ENCODE measurements around the gene COL2A1. TPM values are rescaled to one million over a fixed set of nuclear protein-coding genes. Genes with fewer than 3 reads are reported as not detected.
A peak's percentile ranks its signal among the peaks of the same experiment; 100 is the strongest.

COL2A1 gene
- total RNA-seq, 4 donors from 2014 or later = 0.16 to 4.2 (median 1.9) TPM

DNA sequence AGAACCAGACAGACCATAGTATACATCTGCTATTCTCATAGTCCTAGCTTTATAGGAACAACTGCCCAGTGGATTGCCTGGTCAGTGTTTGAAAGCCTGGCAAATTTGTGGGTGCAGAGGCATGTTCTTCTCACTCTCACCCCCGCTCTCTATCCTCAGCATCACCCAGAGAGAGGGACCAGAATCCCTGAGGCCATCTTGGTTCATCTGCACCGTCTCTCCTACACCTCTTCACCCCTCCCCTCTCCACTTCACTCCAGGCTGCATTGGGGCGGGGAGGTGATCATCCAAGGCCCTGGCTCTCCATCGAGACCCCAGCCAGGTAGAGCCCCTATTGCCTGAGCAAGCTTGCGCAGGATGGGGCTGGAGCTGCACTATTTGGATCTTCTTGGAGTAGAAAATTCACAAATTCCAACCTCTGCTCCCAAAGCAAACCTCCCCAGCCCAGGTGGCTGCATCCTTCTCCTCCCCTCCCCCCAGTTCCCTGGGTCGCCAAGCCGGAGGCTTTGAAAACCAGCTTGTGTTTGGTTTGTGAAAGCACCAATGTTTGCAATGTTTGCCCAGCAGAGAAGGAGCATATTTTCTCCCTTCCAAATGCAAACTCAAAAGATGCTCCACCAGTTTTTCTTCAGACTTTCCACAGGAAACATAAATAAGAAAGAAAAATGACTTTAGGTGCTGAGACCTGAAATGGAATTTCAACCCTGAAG, 18.6 kb upstream of the COL2A1 start:
- no peak overlapping the region for H3K27ac ChIP-seq
- intact Hi-C loops (cut with DNase I; ENCODE audit: low total_unique reads) = no loop called here
- H3K4me1 ChIP-seq = peaks cover 0 to 25% (median 8%) of the 10 kb centered on the region in 4 donors
- TF ChIP-seq POLR2AphosphoS5 (IDR thresholded peaks at IDR 0.05) (no peak), EP300 (IDR thresholded peaks at IDR 0.05; ENCODE audit: low read depth) (no peak)
- TF ChIP-seq, protein P1, sequence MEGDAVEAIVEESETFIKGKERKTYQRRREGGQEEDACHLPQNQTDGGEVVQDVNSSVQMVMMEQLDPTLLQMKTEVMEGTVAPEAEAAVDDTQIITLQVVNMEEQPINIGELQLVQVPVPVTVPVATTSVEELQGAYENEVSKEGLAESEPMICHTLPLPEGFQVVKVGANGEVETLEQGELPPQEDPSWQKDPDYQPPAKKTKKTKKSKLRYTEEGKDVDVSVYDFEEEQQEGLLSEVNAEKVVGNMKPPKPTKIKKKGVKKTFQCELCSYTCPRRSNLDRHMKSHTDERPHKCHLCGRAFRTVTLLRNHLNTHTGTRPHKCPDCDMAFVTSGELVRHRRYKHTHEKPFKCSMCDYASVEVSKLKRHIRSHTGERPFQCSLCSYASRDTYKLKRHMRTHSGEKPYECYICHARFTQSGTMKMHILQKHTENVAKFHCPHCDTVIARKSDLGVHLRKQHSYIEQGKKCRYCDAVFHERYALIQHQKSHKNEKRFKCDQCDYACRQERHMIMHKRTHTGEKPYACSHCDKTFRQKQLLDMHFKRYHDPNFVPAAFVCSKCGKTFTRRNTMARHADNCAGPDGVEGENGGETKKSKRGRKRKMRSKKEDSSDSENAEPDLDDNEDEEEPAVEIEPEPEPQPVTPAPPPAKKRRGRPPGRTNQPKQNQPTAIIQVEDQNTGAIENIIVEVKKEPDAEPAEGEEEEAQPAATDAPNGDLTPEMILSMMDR (IDR thresholded peaks at IDR 0.05) = no peak
- DNase-seq = no peak
- in situ Hi-C loops (cut with MboI; ENCODE audit: low pct_ligation_motif_present in 1 of 4, low pct_unique_long_range_greater_than_20kb in 1 of 4, low sequenced_read_pairs in 3 of 4) = no loop called here
- H3K4me3 ChIP-seq = no peak overlapping the region
- 63 to 70% methylated on average over 2 to 7 of the region's 7 CpGs for WGBS, 2 donors (ENCODE audit: low coverage in 1 of 2)
- no peaks in the 10 kb centered on the region for H3K9me3 ChIP-seq
- peaks cover 8% of the 10 kb centered on the region for H3K27me3 ChIP-seq
- H3K36me3 ChIP-seq = no peaks in the 10 kb centered on the region

- H3K4me1 ChIP-seq = peaks cover 0 to 25% (median 10%) of the 10 kb centered on the region in 4 donors
- H3K36me3 ChIP-seq = no peaks in the 10 kb centered on the region
- H3K9me3 ChIP-seq = no peaks in the 10 kb centered on the region
- 33 to 50% methylated on average over 3 of the region's 3 CpGs for WGBS, 2 donors (ENCODE audit: low coverage in 1 of 2)
- H3K27me3 ChIP-seq = peaks cover 8% of the 10 kb centered on the region
- no peak for DNase-seq
- intact Hi-C loops (cut with DNase I; ENCODE audit: low total_unique reads) = no loop called here
- in situ Hi-C loops (cut with MboI; ENCODE audit: low pct_ligation_motif_present in 1 of 4, low pct_unique_long_range_greater_than_20kb in 1 of 4, low sequenced_read_pairs in 3 of 4) = no loop called here
- peak overlapping the region in 2 of 4 donors; percentile 22 to 60 for H3K27ac ChIP-seq
- H3K4me3 ChIP-seq = no peak overlapping the region
- TF ChIP-seq, protein P1 (IDR thresholded peaks at IDR 0.05) = no peak
- TF ChIP-seq POLR2A (IDR thresholded peaks at IDR 0.05) = no peak
- TF ChIP-seq EP300 (IDR thresholded peaks at IDR 0.05; ENCODE audit: low read depth) = no peak
- TF ChIP-seq POLR2AphosphoS5 (IDR thresholded peaks at IDR 0.05) = no peak
These were observed 17.9 kb upstream of the COL2A1 start for GRCh38 chr12:48022180-48022521.

GRCh38 chr12:48021485-48022179, 17.4 kb upstream of the COL2A1 start:
- in situ Hi-C loops (cut with MboI; ENCODE audit: low pct_ligation_motif_present in 1 of 4, low pct_unique_long_range_greater_than_20kb in 1 of 4, low sequenced_read_pairs in 3 of 4) = no loop called here
- 19% methylated on average over 5 of the region's 5 CpGs; no CpG with 5 or more reads in 1 of the 2 donors for WGBS, 2 donors (ENCODE audit: low coverage in 1 of 2)
- peaks cover 8% of the 10 kb centered on the region for H3K27me3 ChIP-seq
- peak in 1 of 3 donors; percentile 7 for TF ChIP-seq POLR2AphosphoS5 (IDR thresholded peaks at IDR 0.05)
- TF ChIP-seq, protein P1 (IDR thresholded peaks at IDR 0.05) = peak in 1 of 5 experiments; percentile 21
- TF ChIP-seq POLR2A (IDR thresholded peaks at IDR 0.05) = no peak
- intact Hi-C loops (cut with DNase I; ENCODE audit: low total_unique reads) = no loop called here
- H3K9me3 ChIP-seq = no peaks in the 10 kb centered on the region
- H3K4me3 ChIP-seq = no peak overlapping the region
- H3K4me1 ChIP-seq = peaks cover 0 to 25% (median 10%) of the 10 kb centered on the region in 4 donors
- peak; percentile 55 for DNase-seq
- no peaks in the 10 kb centered on the region for H3K36me3 ChIP-seq
- H3K27ac ChIP-seq = peak overlapping the region in 3 of 4 donors; percentile 22 to 60 (median 49)

- no peak for DNase-seq
- H3K36me3 ChIP-seq = no peaks in the 10 kb centered on the region
- in situ Hi-C loops (cut with MboI; ENCODE audit: low pct_ligation_motif_present in 1 of 4, low pct_unique_long_range_greater_than_20kb in 1 of 4, low sequenced_read_pairs in 3 of 4) = no loop called here
- no peaks in the 10 kb centered on the region for H3K9me3 ChIP-seq
- H3K4me3 ChIP-seq = no peak overlapping the region
- TF ChIP-seq EP300 (IDR thresholded peaks at IDR 0.05; ENCODE audit: low read depth) = no peak
- WGBS, 2 donors (ENCODE audit: low coverage in 1 of 2) = 63 to 79% methylated on average over 3 of the region's 3 CpGs
- peaks cover 0 to 25% (median 10%) of the 10 kb centered on the region in 4 donors for H3K4me1 ChIP-seq
- H3K27me3 ChIP-seq = peaks cover 8% of the 10 kb centered on the region
- intact Hi-C loops (cut with DNase I; ENCODE audit: low total_unique reads) = no loop called here
- no peak overlapping the region for H3K27ac ChIP-seq
These were observed 15.5 kb upstream of the COL2A1 start for GRCh38 chr12:48019639-48020265.

Data from transverse colon (tissue), 4 donors.